Measurements from ENCODE around the gene DELE1. TPM values are rescaled to one million over a fixed set of nuclear protein-coding genes. Genes with fewer than 3 reads are reported as not detected.
"Not testable (repeated sequence)": the region's sequence is repeated elsewhere in the genome, so short reads cannot be mapped to it uniquely, and the experiment has no call there.

The DELE1 gene
- total RNA-seq, 2 donors from 2014 or later, result 49.5 to 89.1 TPM

- Histone ChIP-seq H3K27ac (no peak overlapping the region), H3K4me3 (no peak overlapping the region), H3K4me1 (peaks cover 0 to 36% of the 10 kb centered on the region in 2 donors), H3K27me3 (peaks cover 0 to 9% of the 10 kb centered on the region in 2 donors), H3K9me3 (no peaks in the 10 kb centered on the region), H3K36me3 (no peaks in the 10 kb centered on the region)
- TF ChIP-seq CTCF (IDR thresholded peaks at IDR 0.05), result no peak
- DNase-seq (ENCODE audit: low spot score), result peak; percentile 5
Observed at GRCh38 chr5:141883892-141884318, 39.8 kb upstream of the DELE1 start.

GRCh38 chr5:141889282-141889871 is 34.3 kb upstream of the DELE1 start:
- Histone ChIP-seq H3K9me3 (no peaks in the 10 kb centered on the region), H3K27me3 (peaks cover 0 to 2% of the 10 kb centered on the region in 2 donors), H3K36me3 (no peaks in the 10 kb centered on the region), H3K27ac (no peak overlapping the region), H3K4me1 (no peaks in the 10 kb centered on the region), H3K4me3 (no peak overlapping the region)
- TF ChIP-seq CTCF (IDR thresholded peaks at IDR 0.05), result peak in 1 of 2 donors; percentile 41
- DNase-seq (ENCODE audit: low spot score), result no peak

- DNase-seq (ENCODE audit: low spot score); H3K9me3 ChIP-seq; H3K4me3 ChIP-seq: not testable (repeated sequence)
Observed at GRCh38 chr5:141890429-141890828, 33.2 kb upstream of the DELE1 start.

GRCh38 chr5:141897425-141897824 is 26.2 kb upstream of the DELE1 start:
- DNase-seq (ENCODE audit: low spot score), result no peak
- Histone ChIP-seq H3K27me3 (no peaks in the 10 kb centered on the region), H3K4me3 (no peak overlapping the region), H3K9me3 (no peaks in the 10 kb centered on the region), H3K27ac (no peak overlapping the region), H3K36me3 (no peaks in the 10 kb centered on the region), H3K4me1 (no peaks in the 10 kb centered on the region)
- no peak for TF ChIP-seq CTCF (IDR thresholded peaks at IDR 0.05)

More at GRCh38 chr5:141890429-141890828, 33.2 kb upstream of the DELE1 start:
- H3K27me3 ChIP-seq, H3K27ac ChIP-seq, H3K36me3 ChIP-seq, H3K4me1 ChIP-seq: not testable (repeated sequence)

GRCh38 chr5:141898448-141899049 is 25.1 kb upstream of the DELE1 start:
- Histone ChIP-seq H3K4me1 (no peaks in the 10 kb centered on the region), H3K27me3 (no peaks in the 10 kb centered on the region), H3K4me3 (no peak overlapping the region), H3K9me3 (no peaks in the 10 kb centered on the region), H3K36me3 (no peaks in the 10 kb centered on the region), H3K27ac (no peak overlapping the region)
- peak; percentile 16 for DNase-seq (ENCODE audit: low spot score)
- no peak for TF ChIP-seq CTCF (IDR thresholded peaks at IDR 0.05)

- Histone ChIP-seq H3K36me3 (no peaks in the 10 kb centered on the region), H3K27ac (no peak overlapping the region), H3K4me3 (no peak overlapping the region), H3K4me1 (no peaks in the 10 kb centered on the region), H3K9me3 (no peaks in the 10 kb centered on the region), H3K27me3 (no peaks in the 10 kb centered on the region)
- TF ChIP-seq CTCF (IDR thresholded peaks at IDR 0.05), result no peak
- DNase-seq (ENCODE audit: low spot score), result no peak
Observed at GRCh38 chr5:141902015-141902814, 21.5 kb upstream of the DELE1 start.

Data from right atrium auricular region (tissue), 2 donors.